HTR-8/SVneo (cell line): ENCODE data around the gene CSMD2.

Experiments used
- DNase-seq: peaks from one replicate; pipeline ENCODE4 v3.0.0; 2011; ENCODE audit warnings: low spot score, mixed read lengths; ENCODE audit not compliant: insufficient read length
- FAIRE-seq: peaks from 2 replicates; lab custom pipeline; 2011; peaks lifted over from hg19 to GRCh38; lab: Jason Lieb, UNC

CSMD2 gene

DNA sequence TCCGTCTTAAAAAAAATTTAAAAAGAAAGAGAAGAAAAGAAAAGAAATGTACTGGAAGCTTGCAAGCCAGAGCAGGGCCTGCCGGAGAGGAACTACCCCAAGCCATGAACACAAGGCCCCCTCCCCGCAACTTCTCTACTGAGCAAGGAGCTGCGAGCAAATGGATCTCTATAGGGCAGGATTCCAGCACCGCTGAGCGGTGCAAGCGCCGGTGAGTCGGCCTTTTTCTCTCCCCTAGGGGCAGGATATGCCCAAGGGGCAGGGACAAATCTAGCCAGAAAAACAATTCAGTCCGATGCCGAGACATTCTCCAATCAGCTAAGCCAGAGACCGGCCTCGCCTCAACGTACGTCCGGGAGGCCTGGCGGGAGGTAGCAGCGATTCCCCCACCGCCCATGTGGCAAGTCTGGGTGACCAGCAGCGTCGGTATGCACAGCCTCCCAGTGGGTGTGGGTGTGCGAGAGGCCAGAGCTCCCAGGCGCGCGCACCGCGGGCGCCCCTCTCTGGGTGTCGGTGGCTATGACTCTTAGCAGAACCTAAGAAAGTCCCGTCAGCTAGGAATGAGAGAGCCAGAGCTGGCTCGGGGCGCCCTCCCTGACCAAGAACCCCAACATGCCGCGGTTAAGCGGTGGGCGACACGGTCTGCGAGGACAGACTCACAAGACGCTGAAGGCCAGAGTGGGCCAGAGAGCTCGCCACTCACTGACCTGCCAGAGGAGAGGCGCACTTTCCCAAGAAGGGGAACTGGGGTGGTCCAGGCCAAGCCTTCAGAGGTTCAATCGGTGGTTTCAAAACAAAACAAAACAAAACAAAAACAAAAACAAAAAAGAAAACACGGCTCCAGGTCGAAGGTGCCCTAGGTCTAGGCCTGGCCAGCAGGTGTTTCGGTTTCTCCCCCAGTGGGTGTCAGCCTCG, 1.9 kb downstream of the CSMD2 start:
- FAIRE-seq (peak; percentile 81), DNase-seq (peak; percentile 85)

DNA sequence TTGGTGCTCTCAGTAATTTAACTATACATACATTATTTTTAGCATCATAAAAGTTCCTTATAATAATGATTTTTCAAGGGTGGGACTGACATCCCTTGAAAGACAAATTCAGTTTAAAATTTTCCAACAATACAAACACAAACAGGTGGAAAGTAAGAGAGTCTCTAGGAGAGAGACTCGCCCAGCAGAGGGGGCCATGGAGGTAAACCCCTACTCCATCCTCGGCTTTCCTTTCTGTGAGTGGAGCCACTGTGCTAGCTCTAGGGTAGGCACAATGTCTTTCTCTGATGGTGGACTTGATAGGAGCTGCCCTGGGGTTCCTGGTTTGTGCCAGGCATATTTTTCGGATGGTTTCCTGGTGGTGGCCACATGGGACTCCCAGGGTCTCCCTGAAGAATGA, 8.3 kb downstream of the CSMD2 start:
- FAIRE-seq: no peak
- DNase-seq: no peak

DNA sequence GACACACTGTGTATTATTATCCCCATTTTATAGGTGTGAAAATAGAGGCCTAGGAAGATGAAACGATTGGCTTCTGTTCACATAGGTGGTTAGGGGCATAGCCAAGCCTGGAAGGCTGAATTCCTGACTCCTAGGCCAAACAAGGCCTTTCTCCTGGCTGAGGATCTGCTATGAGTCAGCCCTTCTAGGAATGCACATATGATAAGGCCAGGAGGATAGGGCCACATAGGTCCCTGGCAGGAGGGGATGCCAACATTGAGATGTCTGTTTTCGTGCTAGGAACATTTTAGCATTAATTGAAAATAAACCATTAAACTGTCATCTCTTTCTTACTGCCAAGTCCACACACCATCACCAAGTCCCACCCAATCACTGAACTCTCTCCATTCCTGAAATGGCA, 9.2 kb downstream of the CSMD2 start:
- DNase-seq: no peak
- FAIRE-seq: no peak

DNA sequence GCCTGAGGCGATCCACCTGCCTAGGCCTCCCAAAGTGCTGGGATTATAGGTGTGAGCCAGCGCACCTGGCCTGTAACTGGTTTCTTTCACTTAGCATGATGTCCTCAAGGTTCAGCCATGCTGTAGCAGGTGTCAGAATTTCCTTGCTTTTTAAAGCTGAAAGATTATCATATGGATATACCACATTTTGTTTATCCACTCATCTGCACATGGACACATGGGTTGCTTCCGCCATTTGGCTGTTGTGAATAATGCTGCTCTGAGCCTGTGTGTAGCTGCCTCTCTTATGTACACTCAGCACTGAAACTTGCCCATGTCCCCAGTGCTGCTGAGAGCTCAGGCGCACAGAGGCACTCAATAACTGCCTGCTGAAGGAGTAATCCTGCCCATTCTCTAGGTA, 11.8 kb downstream of the CSMD2 start:
- no peak for FAIRE-seq
- no peak for DNase-seq

DNA sequence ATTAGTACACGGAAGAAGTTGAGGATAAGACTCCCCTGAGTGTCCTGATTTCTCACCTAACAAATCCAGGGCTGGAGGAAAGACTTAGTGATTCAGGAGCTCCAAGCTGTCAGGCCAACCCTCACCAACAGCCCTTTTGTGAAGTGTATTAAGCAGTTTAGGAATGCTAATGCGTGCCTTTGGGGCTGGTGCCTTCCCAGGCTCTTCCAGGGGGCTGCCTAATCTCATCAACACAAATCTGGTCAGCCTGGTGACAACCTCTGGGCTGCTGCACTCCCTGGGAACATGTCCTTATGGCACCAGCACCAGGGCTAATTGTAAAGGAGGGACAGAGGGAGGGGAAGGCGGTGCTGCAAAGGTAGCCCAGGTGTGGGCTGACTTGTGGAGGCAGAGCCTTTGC, 15.5 kb downstream of the CSMD2 start:
- FAIRE-seq (no peak), DNase-seq (no peak)

DNA sequence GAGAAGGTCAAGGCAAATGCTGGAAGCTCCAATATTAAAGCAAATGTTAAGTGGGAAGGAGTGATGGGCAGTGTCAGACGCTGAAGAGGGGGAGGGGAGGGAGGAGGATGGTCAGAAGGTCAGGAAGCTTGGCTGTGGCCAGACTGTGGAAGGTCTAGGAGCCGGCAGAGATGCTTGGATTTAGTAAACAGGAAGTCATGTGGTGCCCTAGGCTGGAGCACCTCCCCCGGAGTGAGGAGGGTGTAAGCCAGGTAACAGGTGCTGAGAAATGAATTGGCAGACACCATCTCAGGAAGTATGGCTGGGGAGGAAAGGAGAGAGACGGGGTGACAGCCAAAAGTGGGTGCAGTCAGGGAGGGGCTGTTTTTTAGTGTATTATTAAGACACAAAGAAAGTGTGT, 17.7 kb downstream of the CSMD2 start:
- no peak for FAIRE-seq
- no peak for DNase-seq

DNA sequence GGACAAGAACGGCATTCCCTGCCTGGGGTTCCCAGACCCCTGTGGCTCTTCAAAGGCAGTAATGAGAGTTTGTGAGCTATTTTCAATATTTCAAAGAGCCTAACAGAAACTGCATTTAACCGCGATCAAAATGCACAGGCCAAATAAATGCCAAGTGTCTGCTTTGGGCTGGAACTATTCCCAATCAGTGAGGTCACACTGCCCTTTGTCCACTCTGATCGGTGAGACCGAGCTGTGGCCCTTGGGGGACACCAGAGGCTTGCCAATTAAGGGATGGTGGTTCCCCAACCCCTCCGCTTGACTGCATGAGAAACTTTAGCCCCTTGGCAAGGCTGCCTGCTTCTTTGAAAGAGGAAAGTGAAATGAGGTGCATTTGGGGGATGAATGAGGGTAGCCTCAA, 20.3 kb downstream of the CSMD2 start:
- FAIRE-seq (no peak), DNase-seq (no peak)

DNA sequence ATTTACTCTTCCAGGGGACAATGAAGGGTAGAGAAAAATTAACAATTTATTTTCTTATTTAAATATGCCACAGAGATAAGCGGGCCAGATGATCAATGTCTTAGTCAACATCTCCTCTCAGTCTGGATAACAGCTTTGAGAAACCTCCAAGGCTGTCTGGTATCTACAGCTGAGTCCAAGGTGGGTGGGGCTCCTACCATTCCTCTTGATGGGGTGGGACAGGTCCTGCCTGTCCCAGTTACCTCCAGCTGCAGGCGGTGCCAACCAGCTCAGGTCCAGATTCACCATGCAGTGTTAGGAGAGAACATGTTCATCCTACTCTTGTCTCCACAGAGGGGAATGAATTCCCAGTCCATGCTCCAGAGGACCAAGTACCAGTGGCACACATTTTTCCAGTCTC, 21.1 kb downstream of the CSMD2 start:
- FAIRE-seq (no peak), DNase-seq (no peak)

DNA sequence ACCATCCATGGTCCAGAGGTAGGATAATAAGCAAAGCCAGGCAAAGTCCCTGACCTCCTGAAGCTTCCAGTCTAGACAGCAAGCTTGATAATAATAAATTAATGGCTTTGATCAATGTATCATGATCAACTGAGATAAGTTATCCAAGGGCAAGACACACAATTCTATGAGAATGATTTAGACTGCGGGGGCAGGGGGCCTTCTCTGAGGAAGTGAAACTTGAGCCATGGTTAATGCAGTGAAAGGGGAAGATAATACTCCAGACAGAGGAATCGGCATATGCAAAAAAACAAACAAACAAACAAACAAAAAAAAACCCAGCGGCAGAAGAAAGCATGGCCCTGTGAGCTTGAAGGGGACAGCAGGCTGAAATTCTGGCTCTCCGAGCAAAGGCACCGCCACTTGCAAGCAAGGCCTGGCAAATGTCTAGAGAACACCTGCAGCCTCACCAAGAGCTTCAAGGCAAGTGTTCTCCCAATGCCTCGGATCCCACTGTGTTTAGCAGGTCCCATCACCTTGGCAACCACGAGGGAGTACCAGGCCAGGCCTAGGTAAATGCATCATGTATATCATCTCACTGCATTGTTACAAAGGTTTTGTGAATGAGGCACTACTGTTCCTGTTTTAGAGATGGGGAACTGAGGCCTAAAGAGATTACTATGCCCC, 24.9 kb downstream of the CSMD2 start:
- no peak for FAIRE-seq
- DNase-seq: no peak

DNA sequence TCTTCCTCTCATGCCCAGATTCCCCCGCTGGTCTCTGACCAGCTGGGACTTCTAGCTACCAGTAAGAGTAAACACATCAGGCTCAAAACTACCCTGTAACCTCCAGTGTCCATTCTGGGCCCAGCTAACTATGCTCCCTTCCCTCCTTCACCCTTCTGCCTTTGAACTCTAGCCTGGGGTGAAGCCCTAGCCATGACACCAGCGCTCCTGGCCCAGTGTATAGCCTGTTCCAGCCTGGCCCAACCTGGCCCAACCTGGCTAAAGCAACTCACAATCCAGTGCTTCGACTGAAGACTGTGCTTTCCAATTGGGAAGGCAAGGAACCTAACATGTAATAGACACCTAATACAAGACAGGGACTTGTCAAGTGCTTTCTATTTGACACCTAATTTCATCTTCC, 27.6 kb downstream of the CSMD2 start:
- FAIRE-seq: no peak
- DNase-seq: no peak

DNA sequence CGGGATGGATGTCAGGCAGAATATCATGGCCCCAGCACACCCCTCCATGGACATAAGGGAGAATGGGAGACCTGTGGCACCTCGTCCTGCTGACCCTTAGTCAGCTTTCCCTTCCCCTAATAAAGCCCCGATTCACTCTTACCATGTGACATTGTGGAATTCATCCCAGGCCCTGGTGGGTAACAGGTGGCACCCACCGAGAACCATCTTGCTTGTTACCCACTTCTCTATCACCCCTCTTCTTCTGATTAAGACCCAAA, 32.9 kb downstream of the CSMD2 start:
- FAIRE-seq: no peak
- no peak for DNase-seq

DNA sequence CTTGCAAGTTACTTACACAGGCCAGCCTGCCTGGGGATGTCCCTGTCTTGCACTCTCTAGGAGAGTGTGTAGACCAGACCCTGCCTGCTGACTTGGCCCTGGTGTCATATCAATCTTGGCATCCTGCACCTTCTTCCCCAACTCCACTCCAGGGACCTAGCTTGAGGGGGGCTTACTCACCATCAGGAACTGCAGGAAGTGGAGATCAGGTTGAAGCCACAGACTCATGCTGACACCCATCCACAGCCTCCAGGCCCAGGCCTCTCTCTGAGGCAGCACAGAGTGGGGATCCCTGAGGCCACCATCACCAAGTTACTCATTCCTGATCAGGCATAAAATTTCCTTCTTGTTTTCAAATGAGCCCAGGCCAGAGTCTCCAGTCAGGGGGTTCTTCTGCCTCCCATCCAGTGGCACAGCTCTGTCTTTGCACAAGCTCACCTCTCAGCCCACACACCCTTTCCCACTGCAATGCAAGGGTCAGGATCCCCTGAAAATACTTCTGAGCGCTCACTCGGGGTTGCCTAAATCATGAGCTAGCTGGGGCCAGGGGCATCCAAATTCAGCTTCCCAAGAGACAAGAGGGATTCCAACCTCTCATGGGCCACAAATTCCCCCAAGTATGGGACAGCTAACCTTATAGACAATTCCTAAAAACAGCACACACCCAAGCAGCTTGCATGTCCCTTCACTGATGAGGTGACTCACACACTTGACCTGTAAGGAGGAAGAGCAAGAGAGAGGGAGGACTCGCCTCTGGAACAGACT, 33.5 kb downstream of the CSMD2 start:
- peak; percentile 5 for DNase-seq
- FAIRE-seq: no peak

DNA sequence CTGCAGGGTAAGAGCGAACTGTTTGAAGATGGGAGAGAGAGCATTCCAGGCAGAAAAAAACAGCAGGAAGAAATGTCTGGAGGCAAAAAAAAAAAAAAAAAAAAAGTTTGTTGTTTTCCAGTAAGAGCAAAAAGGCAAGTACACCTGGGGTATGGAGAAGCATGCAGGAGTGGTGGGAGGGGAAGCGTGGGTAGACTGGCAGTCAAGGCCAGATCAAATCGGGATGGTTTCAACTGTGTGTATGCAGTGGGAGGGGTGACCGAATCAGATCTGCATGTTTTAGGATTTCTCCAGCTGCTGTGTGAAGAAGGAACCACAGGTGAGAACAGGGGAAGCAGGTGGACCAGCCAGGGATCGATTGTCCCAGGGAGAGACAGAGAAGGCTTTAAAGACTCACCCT, 34.7 kb downstream of the CSMD2 start:
- DNase-seq: no peak
- FAIRE-seq: no peak

DNA sequence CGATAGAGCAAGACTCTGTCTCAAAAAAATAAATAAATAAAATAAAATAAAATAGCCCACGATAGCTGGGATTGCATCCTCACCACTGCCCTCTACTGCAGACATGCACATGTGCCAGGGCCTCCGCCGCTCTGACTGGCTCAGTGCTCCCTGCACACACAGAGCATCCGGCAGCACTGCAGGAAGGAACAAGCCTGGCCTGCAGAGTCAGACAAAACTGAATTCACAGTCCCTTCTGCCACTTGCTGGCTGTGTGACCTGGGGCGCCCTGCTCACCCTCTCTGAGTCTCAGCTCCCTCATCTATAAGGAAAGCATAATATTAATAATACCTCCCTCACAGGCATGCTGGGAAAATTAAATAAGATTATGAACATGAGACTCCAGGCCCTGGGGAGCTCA, 35.4 kb downstream of the CSMD2 start:
- FAIRE-seq: no peak

DNA sequence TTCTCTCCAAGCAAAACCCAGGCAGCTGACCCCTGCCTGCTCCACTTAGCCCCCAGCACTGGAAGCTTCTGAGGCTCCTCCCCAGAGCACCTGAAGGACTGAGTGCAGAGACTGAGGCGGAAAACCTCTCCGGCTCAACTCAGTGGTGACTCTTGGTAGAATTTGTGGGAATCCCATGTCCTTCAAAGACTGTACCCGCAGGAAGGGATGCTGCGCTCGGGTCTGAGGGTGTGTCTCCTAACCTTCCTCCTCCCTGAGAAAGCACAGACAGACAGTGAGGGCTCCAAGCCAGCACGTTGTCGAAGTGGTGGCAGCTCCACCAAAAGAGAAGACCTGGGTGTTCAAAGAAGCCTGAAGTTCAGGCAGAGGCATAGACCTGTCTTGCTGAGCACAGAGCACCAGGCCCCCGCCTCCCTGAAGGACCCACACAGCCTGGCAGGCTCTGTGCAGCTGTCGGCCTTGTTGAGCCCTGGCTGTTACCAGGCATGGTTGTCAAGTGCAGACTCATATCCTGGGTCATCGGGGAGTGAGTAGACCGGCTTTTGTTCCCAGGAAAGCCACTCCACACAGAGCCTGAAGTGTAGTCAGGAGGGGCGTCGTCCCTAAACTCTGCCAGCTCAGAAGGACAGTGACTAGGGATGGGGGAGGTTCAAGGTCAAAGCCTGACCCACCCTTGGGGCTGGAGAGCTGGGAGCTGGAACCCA, 36.7 kb downstream of the CSMD2 start:
- DNase-seq: no peak
- no peak for FAIRE-seq

More for the DNA sequence above, 35.4 kb downstream of the CSMD2 start:
- DNase-seq: no peak

DNA sequence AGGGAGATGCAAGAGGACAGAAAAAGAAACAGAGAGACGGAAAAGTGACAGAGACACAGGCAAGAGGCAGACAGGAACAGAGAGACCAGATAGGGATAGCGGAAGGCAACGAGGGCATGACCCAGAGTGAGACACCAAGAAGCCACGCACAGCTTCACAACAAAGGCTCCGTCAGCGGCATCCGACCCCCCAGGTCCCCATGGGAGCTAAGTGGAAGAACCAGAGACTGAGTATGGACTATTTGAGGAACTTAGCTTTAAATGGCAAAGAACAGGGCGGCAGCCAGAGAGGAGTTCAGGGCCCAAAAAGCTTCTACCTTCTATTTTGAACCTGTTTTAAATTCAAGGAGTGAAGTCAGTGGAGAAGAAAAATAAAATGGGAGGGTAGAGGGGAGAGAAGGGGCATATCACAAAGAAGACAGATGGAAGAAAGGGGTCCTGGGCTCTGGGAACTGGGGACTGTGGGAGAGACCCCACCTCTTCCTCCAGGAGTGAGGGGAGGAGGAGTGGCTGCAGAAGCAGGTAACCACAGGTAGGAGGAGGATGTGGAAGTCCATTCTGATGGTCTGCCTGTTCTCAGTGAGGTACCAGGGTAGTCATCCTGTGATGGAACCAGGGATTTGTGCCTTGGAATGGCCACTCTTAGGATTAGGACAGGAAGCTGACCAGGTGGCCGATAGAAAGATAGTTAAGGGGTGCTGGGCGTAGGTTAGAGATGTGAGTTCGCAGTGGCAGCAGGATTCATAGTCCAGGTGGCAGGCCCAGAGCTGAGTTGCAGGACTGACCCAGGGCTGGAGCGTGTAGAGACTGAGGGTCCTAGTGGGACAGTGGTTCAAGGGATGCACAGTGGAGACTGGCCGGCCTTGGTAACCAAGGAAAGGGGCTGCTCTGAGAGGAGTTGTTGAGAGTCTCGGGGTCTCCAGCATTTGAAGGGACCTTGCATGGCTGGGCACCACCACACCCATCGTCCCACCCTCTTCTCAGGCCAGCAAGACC, 37.7 kb downstream of the CSMD2 start:
- DNase-seq: no peak
- FAIRE-seq: no peak

DNA sequence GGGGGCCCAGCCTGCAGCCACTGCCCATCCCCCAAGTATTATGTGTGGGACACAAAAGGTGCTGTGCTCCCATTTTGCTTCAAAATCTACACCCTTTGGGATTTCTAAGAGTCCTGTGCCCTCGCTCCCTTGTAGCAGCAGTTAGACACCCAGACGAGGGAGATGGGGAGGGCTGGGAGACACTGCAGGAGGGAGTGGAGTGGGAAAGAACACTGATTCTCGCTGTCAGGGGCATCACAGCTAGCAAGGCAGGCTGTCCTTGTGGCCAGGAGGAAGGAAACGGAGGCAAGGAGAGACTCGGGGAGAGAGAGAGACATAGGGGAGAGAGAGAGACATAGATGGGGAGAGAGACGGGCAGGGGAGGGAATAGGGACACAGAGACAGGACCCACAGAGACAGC, 38.5 kb downstream of the CSMD2 start:
- no peak for DNase-seq
- no peak for FAIRE-seq

DNA sequence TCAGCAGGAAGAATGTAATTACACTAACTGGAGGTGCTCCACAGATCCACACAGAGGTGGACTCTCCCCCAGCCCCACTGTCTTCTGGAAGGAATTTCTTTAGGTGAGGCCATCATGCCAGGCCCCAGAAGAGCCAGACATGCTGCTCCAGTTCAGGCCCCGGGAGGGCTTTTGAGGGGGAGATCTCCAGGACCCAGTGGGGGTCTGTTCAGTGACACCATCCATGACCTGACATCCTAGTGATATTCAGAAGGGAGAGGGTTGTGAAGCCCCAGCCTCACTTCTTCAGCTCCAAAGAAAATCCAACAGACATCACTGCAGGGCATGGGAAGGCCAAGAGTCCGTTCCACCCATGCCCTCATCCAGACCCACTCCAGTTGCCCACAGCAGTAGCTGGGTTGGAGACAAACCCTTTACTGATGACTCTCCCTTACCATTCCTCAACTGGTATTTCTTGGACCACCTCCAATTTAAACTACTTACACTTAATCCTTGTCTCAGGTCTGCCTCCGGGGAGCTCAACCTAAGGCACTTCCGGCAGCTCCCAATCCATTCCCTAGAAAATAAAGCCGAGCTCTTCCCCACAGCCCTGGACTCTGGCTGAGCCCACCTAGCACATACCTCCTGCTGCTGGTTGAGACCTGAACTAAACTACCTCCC, 39.2 kb downstream of the CSMD2 start:
- FAIRE-seq (no peak), DNase-seq (no peak)
